A549 (cell line): ENCODE measurements around the gene OR2T2.
"Not testable (repeated sequence)": the region's sequence is repeated elsewhere in the genome, so short reads cannot be mapped to it uniquely, and the experiment has no call there.

Experiments
- CTCF ChIP-seq: fragments of >200 bp; sonication (Bioruptor Twin); formaldehyde crosslinking; IDR thresholded peaks from 3 replicates; pipeline ENCODE4 v1.5.1; 2016
- EP300 ChIP-seq, 2 experiments: fragments of >200 bp; sonication (Bioruptor Twin); formaldehyde crosslinking; IDR thresholded peaks; 2 replicates in 1 of 2; 3 replicates in 1 of 2; pipeline ENCODE4 v1.6.1; 2016 to 2017
- POLR2A ChIP-seq: IDR thresholded peaks from 2 replicates; pipeline ENCODE4 v1.6.1; 2012; ENCODE audit warnings: mild to moderate bottlenecking, low read length
- USF2 ChIP-seq: fragments of 450-650 bp; IDR thresholded peaks from 2 replicates; pipeline ENCODE4 v1.6.1; 2014; ENCODE audit warnings: antibody characterized with exemption
- ZNF302 ChIP-seq: fragments of 250-450 bp; sonication (Bioruptor Pico); IDR thresholded peaks from 2 replicates; pipeline ENCODE4 v1.9.0; 2021; ENCODE audit warnings: inconsistent platforms, mild to moderate bottlenecking, moderate library complexity
- ZSCAN20 ChIP-seq: fragments of 250-450 bp; sonication (Bioruptor Pico); IDR thresholded peaks from 2 replicates; pipeline ENCODE4 v1.8.0; 2022; ENCODE audit warnings: mild to moderate bottlenecking, moderate library complexity

- not testable (repeated sequence) for TF ChIP-seq CTCF; ZSCAN20 (CRISPR knock-in tag); EP300 (IDR thresholded peaks at IDR 0.05); ZNF302 (CRISPR knock-in tag); USF2; POLR2A
These were observed 8.2 kb downstream of the OR2T2 start for GRCh38 chr1:248453619-248454018.
